SK-N-SH treated with all-trans-retinoic acid at 6 μM for 48 hours (cell line): Measurements from ENCODE around the gene STOM.

ENCODE experiments used
- ATAC-seq: fragments of 200-7000 bp; cut with Tn5 transposase; 3 replicates; pipeline ENCODE4 v1.9.1; 2020; ENCODE audit warnings: mild to moderate bottlenecking, moderate library complexity
- ARNTL ChIP-seq: fragments of 450-650 bp; formaldehyde crosslinking; IDR thresholded peaks from 2 replicates; pipeline ENCODE4 v1.5.0; 2020; ENCODE audit warnings: low read depth, mild to moderate bottlenecking, moderate library complexity, borderline replicate concordance
- BACH2 ChIP-seq: fragments of 250-450 bp; sonication (Bioruptor Pico); IDR thresholded peaks from 2 replicates; pipeline ENCODE4 v1.9.0; 2021; ENCODE audit warnings: mild to moderate bottlenecking, borderline replicate concordance
- CSDC2 ChIP-seq: fragments of 250-450 bp; sonication (Bioruptor Pico); IDR thresholded peaks from 2 replicates; pipeline ENCODE4 v1.5.0; 2020; ENCODE audit warnings: mild to moderate bottlenecking, moderate library complexity
- ESRRG ChIP-seq: fragments of 250-450 bp; sonication (Bioruptor Pico); IDR thresholded peaks from 2 replicates; pipeline ENCODE4 v1.6.1; 2021; ENCODE audit warnings: mild to moderate bottlenecking
- GLIS3 ChIP-seq: fragments of 250-450 bp; sonication (Bioruptor Pico); IDR thresholded peaks from 2 replicates; pipeline ENCODE4 v1.5.0; 2020; ENCODE audit warnings: mild to moderate bottlenecking, moderate library complexity
- PPARA ChIP-seq: fragments of 250-450 bp; sonication (Bioruptor Pico); IDR thresholded peaks from 2 replicates; pipeline ENCODE4 v1.5.0; 2020; ENCODE audit warnings: mild to moderate bottlenecking, borderline replicate concordance
- RARB ChIP-seq: fragments of 250-450 bp; sonication (Bioruptor Pico); IDR thresholded peaks from 2 replicates; pipeline ENCODE4 v1.8.0; 2021; ENCODE audit warnings: mild to moderate bottlenecking, moderate library complexity
- SNAI2 ChIP-seq: fragments of 250-450 bp; sonication (Bioruptor Pico); IDR thresholded peaks from 2 replicates; pipeline ENCODE4 v1.5.0; 2020; ENCODE audit warnings: mild to moderate bottlenecking, moderate library complexity
- TOX ChIP-seq: fragments of 250-450 bp; sonication (Bioruptor Pico); IDR thresholded peaks from 2 replicates; pipeline ENCODE4 v1.8.0; 2021; ENCODE audit warnings: mild to moderate bottlenecking, moderate library complexity, borderline replicate concordance
- ZC3H10 ChIP-seq: fragments of 250-450 bp; sonication (Bioruptor Pico); IDR thresholded peaks from 2 replicates; pipeline ENCODE4 v1.5.1; 2021; ENCODE audit warnings: mild to moderate bottlenecking, moderate library complexity
- ZFP3 ChIP-seq: fragments of 250-450 bp; sonication (Bioruptor Pico); IDR thresholded peaks from 2 replicates; pipeline ENCODE4 v1.5.0; 2020; ENCODE audit warnings: mild to moderate bottlenecking, moderate library complexity
- ZFP30 ChIP-seq: fragments of 450-650 bp; formaldehyde crosslinking; IDR thresholded peaks from 2 replicates; pipeline ENCODE4 v1.5.0; 2022; ENCODE audit warnings: mild to moderate bottlenecking, moderate library complexity
- ZNF565 ChIP-seq: fragments of 450-650 bp; formaldehyde crosslinking; conservative IDR thresholded peaks from 2 replicates; pipeline ENCODE4 v1.5.0; 2020; ENCODE audit warnings: low read depth, mild to moderate bottlenecking, moderate library complexity
- ZNF8 ChIP-seq: fragments of 450-650 bp; formaldehyde crosslinking; IDR thresholded peaks from 2 replicates; pipeline ENCODE4 v1.5.0; 2020; ENCODE audit warnings: mild to moderate bottlenecking, moderate library complexity
- TF ChIP-seq, protein P1 (sequence below): fragments of 250-450 bp; sonication (Bioruptor Pico); IDR thresholded peaks from 2 replicates; pipeline ENCODE4 v1.5.1; 2020; ENCODE audit warnings: low read depth, mild to moderate bottlenecking, moderate library complexity
- TF ChIP-seq, protein P2 (sequence below): fragments of 250-450 bp; sonication (Bioruptor Pico); IDR thresholded peaks from 2 replicates; pipeline ENCODE4 v1.8.0; 2021; ENCODE audit warnings: low read depth, mild to moderate bottlenecking, moderate library complexity, borderline replicate concordance
- TF ChIP-seq, protein P3 (sequence below): fragments of 250-450 bp; sonication (Bioruptor Pico); IDR thresholded peaks from 2 replicates; pipeline ENCODE4 v1.8.0; 2020; ENCODE audit warnings: mild to moderate bottlenecking, moderate library complexity, borderline replicate concordance
- TF ChIP-seq, protein P4 (sequence below): fragments of 250-450 bp; sonication (Bioruptor Pico); IDR thresholded peaks from 2 replicates; pipeline ENCODE4 v1.5.1; 2021; ENCODE audit warnings: mild to moderate bottlenecking, moderate library complexity
- TF ChIP-seq, protein P5 (sequence below): fragments of 250-450 bp; sonication (Bioruptor Pico); IDR thresholded peaks from 2 replicates; pipeline ENCODE4 v1.5.0; 2020; ENCODE audit warnings: mild to moderate bottlenecking, moderate library complexity

The STOM gene

DNA sequence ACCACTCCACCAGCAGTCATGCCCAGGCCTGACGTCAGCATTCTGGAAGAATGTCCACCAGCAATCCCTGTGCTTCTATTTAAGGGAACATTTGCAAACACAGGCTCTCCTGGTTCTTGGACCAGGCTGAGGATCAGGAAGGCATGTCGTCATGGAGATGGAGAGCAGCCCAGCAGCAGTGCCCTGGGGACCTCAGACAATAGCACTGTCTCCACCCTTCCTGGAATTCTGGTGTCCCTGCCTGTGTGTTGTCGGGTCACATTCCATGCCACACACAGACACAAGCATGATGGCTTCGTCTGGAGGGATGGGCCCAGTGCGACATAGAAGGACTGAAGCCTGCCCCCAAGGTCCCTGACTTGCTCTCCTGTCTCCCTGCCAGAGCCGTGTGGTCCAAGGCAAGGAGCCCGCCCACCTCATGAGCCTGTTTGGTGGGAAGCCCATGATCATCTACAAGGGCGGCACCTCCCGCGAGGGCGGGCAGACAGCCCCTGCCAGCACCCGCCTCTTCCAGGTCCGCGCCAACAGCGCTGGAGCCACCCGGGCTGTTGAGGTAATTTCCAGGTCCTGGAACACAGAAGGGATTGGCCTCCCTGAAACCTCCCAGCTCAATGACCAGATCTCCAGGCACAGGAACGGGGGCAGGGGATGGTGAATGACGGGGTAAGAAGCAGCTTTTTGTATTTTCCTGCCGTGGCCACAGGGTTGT, 43.8 kb downstream of the STOM start:
- TF ChIP-seq ZC3H10 (CRISPR knock-in tag) (no peak), ZFP30 (CRISPR knock-in tag) (no peak), RARB (CRISPR knock-in tag) (no peak), TOX (CRISPR knock-in tag) (no peak), CSDC2 (CRISPR knock-in tag) (no peak), ESRRG (no peak), PPARA (CRISPR knock-in tag) (no peak), ZNF8 (no peak), ARNTL (CRISPR knock-in tag) (no peak), BACH2 (CRISPR knock-in tag) (no peak), GLIS3 (no peak)
- TF ChIP-seq, protein P1, sequence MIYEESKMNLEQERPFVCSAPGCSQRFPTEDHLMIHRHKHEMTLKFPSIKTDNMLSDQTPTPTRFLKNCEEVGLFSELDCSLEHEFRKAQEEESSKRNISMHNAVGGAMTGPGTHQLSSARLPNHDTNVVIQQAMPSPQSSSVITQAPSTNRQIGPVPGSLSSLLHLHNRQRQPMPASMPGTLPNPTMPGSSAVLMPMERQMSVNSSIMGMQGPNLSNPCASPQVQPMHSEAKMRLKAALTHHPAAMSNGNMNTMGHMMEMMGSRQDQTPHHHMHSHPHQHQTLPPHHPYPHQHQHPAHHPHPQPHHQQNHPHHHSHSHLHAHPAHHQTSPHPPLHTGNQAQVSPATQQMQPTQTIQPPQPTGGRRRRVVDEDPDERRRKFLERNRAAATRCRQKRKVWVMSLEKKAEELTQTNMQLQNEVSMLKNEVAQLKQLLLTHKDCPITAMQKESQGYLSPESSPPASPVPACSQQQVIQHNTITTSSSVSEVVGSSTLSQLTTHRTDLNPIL (CRISPR knock-in tag) = no peak
- TF ChIP-seq, protein P2, sequence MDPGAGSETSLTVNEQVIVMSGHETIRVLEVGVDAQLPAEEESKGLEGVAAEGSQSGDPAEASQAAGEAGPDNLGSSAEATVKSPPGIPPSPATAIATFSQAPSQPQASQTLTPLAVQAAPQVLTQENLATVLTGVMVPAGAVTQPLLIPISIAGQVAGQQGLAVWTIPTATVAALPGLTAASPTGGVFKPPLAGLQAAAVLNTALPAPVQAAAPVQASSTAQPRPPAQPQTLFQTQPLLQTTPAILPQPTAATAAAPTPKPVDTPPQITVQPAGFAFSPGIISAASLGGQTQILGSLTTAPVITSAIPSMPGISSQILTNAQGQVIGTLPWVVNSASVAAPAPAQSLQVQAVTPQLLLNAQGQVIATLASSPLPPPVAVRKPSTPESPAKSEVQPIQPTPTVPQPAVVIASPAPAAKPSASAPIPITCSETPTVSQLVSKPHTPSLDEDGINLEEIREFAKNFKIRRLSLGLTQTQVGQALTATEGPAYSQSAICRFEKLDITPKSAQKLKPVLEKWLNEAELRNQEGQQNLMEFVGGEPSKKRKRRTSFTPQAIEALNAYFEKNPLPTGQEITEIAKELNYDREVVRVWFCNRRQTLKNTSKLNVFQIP = no peak
- TF ChIP-seq, protein P3, sequence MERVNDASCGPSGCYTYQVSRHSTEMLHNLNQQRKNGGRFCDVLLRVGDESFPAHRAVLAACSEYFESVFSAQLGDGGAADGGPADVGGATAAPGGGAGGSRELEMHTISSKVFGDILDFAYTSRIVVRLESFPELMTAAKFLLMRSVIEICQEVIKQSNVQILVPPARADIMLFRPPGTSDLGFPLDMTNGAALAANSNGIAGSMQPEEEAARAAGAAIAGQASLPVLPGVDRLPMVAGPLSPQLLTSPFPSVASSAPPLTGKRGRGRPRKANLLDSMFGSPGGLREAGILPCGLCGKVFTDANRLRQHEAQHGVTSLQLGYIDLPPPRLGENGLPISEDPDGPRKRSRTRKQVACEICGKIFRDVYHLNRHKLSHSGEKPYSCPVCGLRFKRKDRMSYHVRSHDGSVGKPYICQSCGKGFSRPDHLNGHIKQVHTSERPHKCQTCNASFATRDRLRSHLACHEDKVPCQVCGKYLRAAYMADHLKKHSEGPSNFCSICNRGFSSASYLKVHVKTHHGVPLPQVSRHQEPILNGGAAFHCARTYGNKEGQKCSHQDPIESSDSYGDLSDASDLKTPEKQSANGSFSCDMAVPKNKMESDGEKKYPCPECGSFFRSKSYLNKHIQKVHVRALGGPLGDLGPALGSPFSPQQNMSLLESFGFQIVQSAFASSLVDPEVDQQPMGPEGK = no peak
- TF ChIP-seq, protein P4, sequence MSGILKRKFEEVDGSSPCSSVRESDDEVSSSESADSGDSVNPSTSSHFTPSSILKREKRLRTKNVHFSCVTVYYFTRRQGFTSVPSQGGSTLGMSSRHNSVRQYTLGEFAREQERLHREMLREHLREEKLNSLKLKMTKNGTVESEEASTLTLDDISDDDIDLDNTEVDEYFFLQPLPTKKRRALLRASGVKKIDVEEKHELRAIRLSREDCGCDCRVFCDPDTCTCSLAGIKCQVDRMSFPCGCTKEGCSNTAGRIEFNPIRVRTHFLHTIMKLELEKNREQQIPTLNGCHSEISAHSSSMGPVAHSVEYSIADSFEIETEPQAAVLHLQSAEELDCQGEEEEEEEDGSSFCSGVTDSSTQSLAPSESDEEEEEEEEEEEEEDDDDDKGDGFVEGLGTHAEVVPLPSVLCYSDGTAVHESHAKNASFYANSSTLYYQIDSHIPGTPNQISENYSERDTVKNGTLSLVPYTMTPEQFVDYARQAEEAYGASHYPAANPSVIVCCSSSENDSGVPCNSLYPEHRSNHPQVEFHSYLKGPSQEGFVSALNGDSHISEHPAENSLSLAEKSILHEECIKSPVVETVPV = no peak
- ATAC-seq = no peak; the same call in 2 of the 3 replicates

DNA sequence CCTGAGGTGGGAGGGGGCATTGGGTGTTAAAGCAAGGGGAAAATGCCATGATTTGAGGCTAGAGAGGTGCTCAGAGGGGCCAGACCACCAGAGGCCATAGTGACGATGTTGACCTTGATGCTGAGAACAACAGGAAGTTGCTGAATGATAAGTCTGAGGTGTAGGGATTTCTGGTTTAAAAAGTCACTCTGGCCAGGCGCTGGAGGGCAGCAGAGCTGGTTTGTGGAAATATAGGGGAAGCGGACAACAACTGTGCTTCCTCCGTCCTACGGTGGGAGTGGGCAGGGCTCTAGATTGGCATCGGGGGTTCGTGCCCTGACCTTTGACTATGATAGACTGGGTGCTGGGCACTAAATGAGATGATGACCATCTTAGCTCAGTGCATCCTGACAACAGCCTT, 44.7 kb downstream of the STOM start:
- TF ChIP-seq ZFP3 (CRISPR knock-in tag) (no peak), SNAI2 (no peak), ESRRG (no peak), ZC3H10 (CRISPR knock-in tag) (no peak), ARNTL (CRISPR knock-in tag) (no peak), RARB (CRISPR knock-in tag) (no peak), ZNF8 (no peak), ZNF565 (CRISPR knock-in tag) (no peak)
- TF ChIP-seq, protein P5, sequence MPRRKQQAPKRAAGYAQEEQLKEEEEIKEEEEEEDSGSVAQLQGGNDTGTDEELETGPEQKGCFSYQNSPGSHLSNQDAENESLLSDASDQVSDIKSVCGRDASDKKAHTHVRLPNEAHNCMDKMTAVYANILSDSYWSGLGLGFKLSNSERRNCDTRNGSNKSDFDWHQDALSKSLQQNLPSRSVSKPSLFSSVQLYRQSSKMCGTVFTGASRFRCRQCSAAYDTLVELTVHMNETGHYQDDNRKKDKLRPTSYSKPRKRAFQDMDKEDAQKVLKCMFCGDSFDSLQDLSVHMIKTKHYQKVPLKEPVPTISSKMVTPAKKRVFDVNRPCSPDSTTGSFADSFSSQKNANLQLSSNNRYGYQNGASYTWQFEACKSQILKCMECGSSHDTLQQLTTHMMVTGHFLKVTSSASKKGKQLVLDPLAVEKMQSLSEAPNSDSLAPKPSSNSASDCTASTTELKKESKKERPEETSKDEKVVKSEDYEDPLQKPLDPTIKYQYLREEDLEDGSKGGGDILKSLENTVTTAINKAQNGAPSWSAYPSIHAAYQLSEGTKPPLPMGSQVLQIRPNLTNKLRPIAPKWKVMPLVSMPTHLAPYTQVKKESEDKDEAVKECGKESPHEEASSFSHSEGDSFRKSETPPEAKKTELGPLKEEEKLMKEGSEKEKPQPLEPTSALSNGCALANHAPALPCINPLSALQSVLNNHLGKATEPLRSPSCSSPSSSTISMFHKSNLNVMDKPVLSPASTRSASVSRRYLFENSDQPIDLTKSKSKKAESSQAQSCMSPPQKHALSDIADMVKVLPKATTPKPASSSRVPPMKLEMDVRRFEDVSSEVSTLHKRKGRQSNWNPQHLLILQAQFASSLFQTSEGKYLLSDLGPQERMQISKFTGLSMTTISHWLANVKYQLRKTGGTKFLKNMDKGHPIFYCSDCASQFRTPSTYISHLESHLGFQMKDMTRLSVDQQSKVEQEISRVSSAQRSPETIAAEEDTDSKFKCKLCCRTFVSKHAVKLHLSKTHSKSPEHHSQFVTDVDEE = no peak
- TF ChIP-seq, protein P2 = no peak
- TF ChIP-seq, protein P3 = no peak
- ATAC-seq = no peak
